HG03108 (cell line): Measurements from ENCODE around the gene HAPLN2.
"Not testable (repeated sequence)": the region's sequence is repeated elsewhere in the genome, so short reads cannot be mapped to it uniquely, and the experiment has no call there.

Source experiments
- ATAC-seq: cut with Tn5 transposase; IDR thresholded peaks from one replicate; pipeline ENCODE4 v1.9.1; 2021; ENCODE audit warnings: moderate library complexity; ENCODE audit not compliant: unreplicated experiment

HAPLN2 gene

GRCh38 chr1:156616463-156616862, 2.8 kb upstream of the HAPLN2 start:
- no peak for ATAC-seq

- ATAC-seq: no peak
Observed at GRCh38 chr1:156619582-156619955, 354 bp downstream of the HAPLN2 start.

GRCh38 chr1:156622581-156623297, 3.5 kb downstream of the HAPLN2 start:
- ATAC-seq: no peak

GRCh38 chr1:156623946-156624813, 5.0 kb downstream of the HAPLN2 start:
- no peak for ATAC-seq

GRCh38 chr1:156624814-156625435, 5.7 kb downstream of the HAPLN2 start:
- no peak for ATAC-seq

GRCh38 chr1:156625436-156626078, 6.3 kb downstream of the HAPLN2 start:
- ATAC-seq: no peak

- ATAC-seq: no peak
Observed at GRCh38 chr1:156626079-156626438, 6.8 kb downstream of the HAPLN2 start.

GRCh38 chr1:156627313-156627880, 8.2 kb downstream of the HAPLN2 start:
- no peak for ATAC-seq

- ATAC-seq: no peak
Observed at GRCh38 chr1:156629823-156630449, 10.7 kb downstream of the HAPLN2 start.

GRCh38 chr1:156631152-156631551, 11.9 kb downstream of the HAPLN2 start:
- ATAC-seq: not testable (repeated sequence)

GRCh38 chr1:156632355-156632754, 13.1 kb downstream of the HAPLN2 start:
- ATAC-seq: no peak

GRCh38 chr1:156638189-156638985, 19.2 kb downstream of the HAPLN2 start:
- ATAC-seq: no peak

GRCh38 chr1:156639601-156640101, 20.4 kb downstream of the HAPLN2 start:
- ATAC-seq: no peak

GRCh38 chr1:156640842-156641706, 21.9 kb downstream of the HAPLN2 start:
- ATAC-seq: no peak

GRCh38 chr1:156641761-156642264, 22.6 kb downstream of the HAPLN2 start, which contains the start of gene BCAN:
Gene BCAN (plus strand): TSS chr1:156642117. CDS start chr1:156646055, 3,938 bp downstream.
- ATAC-seq: no peak

- no peak for ATAC-seq
Observed at GRCh38 chr1:156642265-156643048, 23.2 kb downstream of the HAPLN2 start.

GRCh38 chr1:156643049-156643777, 24.0 kb downstream of the HAPLN2 start:
- ATAC-seq: no peak
